Adrenal gland (tissue), 5 donors: ENCODE results near the gene TMEM11.

ENCODE experiments used
- CTCF ChIP-seq, 6 experiments: fragments of 450-650 bp in 4 of 6; fragments of 200-600 bp in 2 of 6; sonication (generic) in 1 of 6; IDR thresholded peaks; 1 replicate in 5 of 6; 2 replicates in 1 of 6; pipeline versions ENCODE4 v1.5.1 to v1.8.0; 2016 to 2021; ENCODE audit warnings: antibody characterized with exemption in 6 of 6, mild to moderate bottlenecking in 2 of 6, moderate library complexity in 1 of 6
- POLR2A ChIP-seq, 2 donors: fragments of 450-650 bp; IDR thresholded peaks; one replicate each; pipeline ENCODE4 v1.6.1; 2017; ENCODE audit warnings: antibody characterized with exemption in 2 of 2, mild to moderate bottlenecking in 2 of 2, moderate library complexity in 1 of 2
- donor health status: DM: no; HTN: no; CAD: no.

DNA sequence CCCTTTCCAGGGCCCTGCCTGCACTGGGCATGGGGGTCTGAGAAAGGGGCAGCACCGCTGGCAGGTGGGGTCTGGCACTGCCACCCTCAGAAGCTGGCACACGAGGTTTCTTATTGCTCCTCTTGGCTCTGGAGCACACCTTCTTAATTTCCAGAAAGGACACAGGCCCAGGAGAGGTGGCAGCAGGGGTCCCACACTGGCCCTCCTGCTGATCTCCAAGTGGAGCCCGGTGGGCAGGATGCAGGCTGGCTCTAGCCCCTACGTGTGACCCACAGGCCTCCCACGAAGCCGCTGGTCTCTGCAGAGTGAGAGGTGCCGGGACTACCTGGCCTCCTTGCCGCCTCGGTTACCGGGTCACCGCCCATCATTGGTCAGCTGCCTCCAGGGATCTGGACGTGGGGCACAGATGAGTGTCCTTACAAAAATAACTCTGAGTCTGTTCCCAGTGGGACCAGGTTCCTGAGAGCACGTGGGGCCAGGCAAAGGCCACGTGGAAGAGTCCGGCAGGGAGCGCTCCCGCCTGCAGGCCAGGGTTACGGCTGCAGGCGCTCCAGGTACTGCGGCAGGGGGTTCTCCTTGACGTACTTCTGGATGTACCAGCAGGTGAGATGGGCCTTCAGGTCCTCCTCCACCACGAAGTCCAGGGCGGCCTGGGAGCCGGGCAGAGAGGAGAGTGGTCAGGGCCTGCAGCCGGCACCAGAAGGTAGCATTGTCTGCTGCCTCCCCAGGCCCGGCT lies 29.0 kb upstream of the TMEM11 start:
- TF ChIP-seq CTCF (IDR thresholded peaks at IDR 0.05), result no peak
- no peak for TF ChIP-seq POLR2A (IDR thresholded peaks at IDR 0.05)
